GM18868 (cell line): ENCODE measurements around the gene FBXW12.
"Not testable (repeated sequence)": the region's sequence is repeated elsewhere in the genome, so short reads cannot be mapped to it uniquely, and the experiment has no call there.

ENCODE experiments used
- ATAC-seq: cut with Tn5 transposase; IDR thresholded peaks from one replicate; pipeline ENCODE4 v1.9.1; 2021; ENCODE audit warnings: mild to moderate bottlenecking, moderate library complexity; ENCODE audit not compliant: unreplicated experiment

The FBXW12 gene

DNA sequence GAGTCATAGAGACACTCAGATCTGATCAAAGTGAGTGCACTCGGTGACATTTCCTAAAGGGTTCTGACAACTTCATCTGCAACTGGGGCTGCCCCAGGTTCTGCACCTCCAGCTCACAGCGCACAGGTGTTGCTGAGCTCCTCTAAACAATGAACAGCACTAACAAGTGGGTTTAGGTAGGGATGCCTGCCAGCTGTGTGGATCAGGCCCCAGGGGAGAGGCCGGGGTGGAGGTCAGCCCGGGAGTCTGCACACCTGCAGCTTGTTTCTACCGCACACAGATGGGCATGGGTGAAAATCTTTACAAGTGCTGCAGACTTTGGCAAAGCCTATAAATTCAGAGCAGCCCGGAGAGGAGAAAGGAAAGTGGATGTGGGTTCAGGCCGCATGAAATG, 355 bp downstream of the FBXW12 start:
- ATAC-seq = no peak

DNA sequence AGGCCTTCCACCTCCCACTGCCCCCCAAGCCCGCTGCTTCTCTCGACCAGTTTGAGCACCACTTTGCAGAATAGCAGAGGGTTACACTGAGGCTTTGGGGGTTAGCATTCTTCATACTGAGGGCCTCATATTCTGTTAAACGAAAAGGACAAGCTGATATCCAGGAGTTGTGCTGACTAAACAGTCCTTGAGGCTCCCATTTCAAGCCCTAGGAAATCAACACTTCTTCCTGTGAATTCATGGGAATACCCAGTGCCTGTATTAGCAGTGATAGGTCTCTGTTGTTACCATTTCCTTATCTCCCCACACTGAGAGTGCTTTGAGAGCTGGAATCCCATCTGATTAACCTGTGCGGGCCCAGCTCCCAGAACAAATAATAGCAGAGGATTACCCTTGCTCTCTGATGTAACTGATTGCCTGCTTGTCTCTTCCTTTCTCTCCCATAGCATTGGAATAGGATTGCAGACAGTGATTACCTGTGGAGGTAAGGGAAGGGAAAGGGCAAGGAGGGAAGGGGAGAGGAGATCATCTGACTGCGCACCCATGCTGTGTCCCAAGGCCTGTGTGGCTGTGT, 930 bp downstream of the FBXW12 start:
- ATAC-seq = no peak

DNA sequence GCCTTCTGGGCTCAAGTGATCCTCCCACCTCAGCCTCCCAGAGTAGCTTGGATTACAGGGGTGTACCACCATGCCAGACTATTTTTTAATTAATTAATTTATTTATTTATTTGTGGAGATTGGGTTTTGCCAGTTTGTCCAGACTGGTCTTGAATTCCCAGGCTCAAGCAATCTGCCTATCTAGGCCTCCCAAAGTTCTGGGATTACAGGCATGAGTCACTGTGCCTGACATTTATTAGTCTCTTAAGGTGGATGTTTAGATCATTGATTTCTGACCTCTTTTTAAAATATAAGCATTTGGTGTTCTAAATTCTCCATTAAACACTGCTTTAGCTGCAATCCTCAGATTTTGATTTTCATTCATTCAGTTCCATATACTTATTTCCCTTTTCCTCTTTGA, 15.6 kb downstream of the FBXW12 start:
- no peak for ATAC-seq

DNA sequence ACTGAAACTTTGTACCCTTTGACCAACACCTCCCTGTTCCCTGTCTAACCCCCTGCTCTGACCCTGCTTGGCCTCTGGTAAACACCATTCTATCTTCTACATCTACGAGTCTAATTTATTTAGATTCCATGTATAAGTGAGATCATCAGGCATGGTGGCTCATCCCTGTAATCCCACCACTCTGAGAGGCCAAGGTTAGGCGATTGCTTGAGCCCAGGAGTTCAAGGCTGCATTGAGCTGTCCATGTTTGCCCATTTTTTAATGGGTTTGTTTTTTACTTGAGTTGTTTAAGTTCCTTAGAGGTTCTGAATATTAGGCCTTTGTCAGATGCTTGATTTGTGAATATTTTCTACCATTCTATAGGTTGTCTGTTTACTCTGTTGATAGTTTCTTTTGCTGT, 16.9 kb downstream of the FBXW12 start:
- no peak for ATAC-seq

DNA sequence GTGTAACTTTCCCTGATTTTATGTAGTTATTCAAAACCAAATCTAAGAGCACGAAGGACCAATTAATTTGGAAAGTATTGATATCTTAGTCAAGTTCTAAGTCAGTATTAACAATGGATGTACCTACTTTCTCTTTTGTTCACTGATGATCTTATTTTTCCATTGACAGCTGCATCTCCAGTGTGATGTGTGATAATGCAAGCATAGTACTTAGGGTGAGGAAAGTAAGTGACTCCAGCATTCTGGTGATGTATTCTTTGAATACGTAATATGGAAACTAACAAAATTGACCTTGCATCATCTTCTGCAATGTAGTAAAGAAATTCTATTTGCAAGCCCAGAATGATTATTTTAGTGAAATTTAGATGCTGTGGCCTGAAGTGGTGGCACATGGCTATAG, 22.4 kb downstream of the FBXW12 start:
- ATAC-seq = no peak

DNA sequence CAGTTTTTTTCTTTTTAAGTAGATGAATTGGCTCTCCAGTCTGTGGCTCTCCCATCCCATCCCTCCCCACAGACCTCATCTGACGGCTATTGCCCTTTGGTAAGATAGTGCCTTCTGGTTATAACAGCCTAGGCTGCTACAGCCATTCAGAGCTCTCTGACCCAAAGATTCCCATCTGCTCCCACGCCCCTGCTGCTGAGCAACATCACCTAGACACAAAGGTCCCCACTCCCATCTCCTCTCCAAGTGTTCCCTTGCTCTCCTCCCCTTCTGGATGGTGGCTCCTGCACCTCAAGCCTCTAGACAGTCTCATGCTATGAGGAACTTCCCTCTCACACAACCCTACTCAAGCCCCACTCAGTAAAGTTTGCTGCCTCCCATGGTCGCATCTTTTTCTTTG, 23.7 kb downstream of the FBXW12 start:
- ATAC-seq = no peak

DNA sequence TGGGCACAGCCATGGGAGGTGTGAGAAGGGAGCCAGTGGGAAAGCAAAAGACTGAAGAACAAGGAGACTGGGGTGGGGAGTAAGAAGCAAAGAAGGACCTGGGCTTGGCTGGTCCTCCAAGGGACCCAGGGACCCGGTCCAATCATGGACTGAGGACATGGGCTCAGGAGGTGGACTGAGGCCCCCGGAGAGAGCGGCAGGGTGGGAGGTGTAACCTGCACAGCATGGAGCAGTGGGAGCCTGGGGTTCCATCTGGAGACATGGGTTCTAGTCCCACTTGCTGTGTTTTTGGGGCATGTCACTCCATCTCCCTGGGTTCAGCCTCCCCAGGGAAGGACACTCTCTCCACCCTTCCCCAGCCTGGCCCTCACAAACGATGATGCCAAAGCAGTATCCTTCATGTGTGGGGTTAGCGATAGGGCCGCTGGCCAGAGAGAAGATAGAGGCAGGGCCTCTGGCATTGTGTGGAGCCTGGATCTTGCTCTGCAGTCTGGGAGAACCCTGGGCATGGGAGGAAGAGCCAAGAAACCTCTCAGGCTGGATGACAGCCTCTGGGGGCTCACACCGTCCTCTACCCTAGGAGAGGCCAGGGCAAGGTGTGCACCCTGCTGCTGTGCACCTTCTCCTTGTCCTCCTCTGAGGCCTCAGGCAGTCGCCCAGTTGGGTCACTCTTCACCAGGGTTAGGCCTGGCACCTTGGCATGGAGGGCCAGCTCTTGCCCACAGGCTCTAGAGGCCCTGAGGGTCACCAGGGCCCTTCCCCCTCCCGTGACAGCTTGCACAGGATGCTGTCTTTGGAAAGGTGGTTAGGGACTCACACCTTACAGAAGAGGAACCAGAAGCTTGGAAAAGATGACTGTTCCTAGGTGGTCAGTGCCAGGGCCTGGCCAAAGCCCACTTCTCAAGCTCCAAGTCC, 26.0 kb downstream of the FBXW12 start:
- ATAC-seq = no peak

DNA sequence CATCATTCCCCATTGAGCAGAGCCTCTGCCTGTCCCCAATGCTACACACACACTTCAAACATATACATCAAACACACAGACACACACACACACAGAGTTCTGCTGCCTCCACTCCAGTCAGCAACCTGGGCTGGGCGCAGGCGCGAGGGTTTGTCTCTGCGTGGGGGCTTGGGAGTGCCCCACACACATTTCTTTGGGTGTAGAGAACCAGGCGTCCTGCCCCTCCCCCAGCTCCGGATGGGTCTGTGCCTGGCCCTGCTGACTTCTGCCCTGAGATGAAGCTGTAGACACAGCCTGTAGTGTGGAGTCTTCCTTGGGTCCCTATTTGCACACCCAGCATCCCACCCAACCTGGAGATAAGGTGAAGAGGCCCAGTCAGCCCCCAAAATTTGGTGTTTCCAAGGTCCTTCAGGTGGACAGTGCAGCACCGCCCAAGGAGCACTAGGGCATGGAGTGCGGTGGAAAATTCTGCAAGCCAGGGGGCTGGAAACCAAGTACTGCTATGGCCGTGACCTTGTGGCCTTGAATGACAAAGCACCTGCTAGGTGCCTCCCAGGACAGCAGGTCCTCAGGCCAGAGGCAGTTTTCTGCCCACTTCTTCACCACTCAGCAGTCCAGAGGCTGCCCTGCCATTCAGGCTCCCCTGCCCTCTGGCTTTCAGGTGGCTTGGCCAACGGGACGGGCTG, 26.8 kb downstream of the FBXW12 start:
- ATAC-seq = no peak

DNA sequence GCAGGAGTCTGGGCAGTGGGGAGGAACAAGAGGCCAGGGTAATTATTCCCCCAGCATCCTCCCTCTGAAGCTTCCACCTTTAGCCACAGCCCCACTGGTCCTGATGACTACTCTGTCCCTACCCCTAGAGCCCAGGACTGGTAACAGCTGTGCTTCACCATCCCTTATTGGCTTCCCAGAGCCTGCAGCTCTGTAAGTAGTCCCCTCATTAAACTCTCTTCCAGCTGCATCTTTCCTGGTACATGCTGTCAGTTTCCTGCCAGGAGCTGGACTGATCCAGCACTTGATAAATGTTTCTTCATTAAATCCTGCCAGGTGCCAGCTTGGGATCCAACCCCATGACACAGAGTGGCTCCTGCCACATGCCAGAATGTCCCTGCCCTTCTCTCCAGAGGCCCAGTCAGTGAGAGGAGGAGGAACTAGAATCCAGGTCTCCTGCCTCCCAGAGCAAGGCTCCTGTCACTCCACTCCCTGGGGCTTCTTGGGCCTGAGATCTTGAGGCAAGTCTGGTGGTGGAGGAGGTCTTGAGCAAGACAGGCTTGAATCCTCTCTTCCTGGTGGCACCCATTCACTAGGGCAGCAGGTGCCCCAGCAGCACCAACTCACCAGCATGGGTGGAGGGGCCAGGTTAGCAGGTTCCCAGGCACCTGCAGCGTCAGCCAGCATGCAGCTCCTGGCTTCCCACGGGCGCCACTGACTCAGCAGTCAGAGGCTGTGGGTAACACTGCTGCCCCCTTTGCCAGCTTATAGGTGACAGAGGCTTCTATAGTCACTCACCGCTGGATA, 27.6 kb downstream of the FBXW12 start:
- ATAC-seq = no peak

DNA sequence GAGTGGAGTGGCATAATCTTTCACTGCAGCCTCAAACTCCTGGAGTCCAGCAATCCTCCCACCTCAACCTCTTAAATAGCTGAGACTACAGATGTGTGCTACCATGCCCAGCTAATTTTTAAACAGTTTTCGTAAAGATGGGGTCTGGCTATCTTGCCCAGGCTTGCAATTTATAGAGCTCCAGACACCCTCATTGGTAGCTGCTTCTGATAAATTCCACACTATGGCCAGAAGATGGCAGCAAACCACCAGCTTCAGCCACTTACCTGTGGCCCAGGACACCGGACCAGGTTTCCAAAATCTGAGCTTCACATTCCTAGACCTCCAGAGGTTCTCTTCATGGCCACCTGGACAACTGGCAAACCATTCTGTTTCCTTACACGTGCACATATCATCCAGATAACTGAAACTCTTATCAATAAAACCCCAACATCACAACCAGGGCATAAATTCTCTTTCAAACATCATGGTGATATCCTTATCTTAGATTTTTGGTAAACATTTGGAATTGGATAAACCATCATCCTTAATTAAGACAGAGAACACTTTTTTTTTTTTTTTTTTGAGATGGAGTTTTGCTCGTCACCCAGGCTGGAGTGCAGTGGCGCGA, 28.9 kb downstream of the FBXW12 start:
- no peak for ATAC-seq

DNA sequence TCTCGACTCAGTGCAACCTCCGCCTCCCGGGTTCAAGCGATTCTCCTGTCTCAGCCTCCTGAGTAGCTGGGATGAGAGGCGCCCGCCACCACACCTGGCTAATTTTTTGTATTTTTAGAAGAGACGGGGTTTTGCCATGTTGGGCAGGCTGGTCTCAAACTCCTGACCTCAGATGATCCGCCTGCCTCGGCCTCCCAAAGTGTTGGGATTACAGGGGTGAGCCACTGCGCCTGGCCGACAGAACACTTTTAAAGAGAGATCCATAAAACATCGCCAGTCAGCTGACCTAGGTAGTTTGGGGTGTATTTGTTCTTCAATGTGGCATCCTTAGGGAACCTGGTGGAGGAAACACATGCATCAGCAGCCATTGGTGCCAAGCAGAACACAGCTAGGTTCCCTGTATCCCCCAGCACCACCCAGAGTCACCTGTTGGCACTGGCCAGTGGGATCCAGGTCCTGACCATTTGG, 29.4 kb downstream of the FBXW12 start:
- not testable (repeated sequence) for ATAC-seq

DNA sequence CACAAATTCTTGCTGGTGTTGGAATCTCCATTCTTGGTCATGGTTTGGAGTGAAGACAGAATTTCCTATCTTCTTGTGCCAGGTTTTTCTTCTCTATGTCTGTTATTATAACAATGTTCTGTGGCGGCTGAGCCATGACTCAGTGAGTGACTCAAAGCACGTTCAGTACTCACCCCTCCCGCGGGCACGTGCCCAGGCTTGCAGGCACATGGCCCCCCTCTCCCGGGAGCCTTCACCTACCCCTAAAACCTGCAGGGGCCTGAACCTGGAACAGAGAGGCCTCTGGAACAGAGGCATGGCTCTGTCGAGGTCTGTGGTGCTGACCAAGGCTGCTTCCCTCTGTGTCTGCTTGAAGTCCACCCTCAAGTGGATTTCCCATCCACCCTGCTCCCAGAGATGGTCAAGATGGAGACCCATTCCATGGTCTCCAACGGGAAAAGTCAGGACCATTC, 30.3 kb downstream of the FBXW12 start:
- no peak for ATAC-seq

DNA sequence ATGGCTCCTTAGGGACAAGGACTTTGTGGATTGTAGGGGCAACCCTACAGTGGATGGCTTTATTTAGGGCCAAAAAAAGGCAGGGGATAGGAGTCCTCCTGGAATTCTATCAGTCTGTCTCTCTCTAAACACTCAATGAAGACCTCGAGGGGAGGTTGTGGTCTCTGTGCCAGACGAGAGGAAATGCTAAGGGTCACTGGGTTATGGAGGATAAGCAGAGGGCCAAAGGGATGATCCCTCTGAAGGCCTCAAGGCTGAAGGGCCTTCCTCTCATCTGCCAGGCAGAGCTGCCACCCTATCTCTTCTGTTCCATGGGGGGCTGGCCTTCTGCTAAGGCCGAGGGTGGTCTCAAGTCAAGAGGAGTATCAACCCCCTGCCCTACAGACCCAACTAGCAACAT, 30.9 kb downstream of the FBXW12 start:
- no peak for ATAC-seq

DNA sequence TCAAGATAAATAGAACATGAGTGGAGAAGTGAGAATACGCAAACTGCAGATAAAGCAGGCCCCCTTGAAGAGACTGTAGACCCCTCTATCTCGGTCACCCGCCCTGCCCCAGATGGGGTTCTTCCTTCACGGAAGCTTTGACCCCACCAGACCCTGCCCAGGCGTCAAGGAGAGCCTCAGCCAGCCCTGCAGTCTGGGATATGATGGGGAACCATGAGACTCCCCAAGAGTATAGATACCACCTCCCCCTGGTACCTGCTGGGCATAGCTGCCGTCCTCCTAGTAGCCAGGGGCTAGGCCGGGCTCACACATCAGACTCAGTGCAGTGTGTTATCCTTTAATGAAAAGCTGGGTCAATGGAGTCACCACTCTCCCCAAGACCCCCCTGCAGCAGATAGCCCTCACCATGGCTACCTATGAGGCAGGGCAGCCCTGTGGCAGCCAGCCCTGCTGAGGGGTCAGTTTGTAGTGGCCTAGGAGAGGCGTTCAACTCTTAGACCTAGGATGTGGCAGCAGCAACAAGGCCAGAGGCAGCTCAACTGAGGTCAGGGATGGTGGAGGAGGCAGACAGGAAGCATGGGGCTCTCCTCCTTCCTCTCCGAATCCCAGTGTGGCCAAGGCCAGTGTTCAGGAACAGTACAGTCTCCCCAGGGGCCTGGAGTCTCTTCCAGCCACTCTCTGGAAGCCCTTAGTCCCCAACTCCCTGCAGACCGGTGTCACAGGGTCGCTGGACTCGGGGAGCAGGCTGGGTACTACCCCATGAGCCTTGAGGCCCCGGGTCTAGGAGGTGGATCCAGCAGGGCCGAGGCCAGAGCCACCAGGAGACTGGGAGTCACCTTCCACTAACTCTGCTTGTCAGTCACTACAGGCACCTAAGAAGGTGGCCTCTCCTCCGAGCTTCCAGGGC, 31.8 kb downstream of the FBXW12 start:
- no peak for ATAC-seq

DNA sequence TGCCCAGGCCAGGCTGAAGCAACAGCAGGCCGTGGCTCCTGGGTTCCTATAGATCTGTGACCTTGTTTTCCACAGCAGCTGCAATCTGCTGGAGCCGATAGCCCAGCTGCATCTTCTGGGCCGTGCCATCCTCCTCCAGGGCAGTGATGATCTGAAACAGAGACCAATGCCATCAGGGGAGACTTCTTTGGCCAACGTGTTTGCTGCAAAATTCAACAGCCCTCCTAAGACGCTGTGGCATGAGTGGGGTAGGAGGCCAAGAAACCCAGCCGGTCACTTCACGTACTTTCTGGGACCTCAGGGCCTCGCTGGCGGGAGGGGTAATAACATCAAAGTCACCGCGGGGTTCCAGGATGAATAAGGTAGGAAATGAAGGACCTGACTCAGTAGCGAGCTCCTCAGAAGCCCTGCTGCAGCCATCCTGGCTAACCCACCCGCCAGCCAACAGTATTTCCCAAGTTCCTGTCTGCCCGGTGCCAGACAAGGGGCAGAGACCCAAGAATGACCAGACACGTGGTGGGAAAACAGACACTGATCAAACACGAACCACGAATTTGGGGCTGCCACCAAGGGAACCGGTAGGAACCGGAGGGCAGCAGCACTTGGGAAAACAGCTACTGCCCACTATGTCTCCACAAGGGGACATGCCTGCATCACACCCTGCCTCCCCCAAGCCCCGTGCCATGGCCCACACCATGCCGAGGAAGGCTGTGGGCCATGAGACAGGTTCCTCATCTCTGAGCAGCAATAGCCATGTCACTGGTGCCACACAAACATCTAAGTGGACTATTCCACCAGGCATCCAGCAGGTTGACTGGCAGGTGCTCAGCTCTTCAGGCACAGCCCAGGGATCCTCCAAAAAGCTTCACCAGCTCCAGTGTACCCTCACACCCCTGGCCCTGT, 32.7 kb downstream of the FBXW12 start:
- ATAC-seq = no peak

DNA sequence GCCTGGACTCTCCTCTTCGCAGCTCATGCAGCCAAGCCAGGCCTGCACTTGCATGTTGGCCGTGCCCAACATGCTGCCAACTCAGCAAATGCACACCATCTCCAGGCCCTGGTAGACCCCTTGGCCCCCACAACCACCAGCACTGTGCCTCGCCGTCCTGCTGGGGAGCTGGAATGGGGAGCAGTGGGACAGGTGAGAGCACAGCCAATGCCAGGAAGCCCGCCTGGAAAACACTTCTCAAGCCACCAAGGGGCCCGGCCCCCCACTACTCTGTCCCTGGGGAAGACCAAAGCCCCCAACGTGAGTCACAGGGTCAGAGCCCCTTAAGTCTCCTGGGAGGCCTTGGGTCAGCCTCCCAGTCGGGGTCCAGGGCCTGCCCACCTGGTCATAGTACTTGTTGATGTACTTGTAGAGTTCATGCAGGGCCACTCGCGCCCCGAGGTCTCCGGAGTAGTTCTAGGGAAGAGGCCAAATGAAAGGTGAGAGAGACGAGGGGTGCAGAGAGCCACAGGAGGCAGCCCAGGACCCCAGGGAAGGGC, 33.4 kb downstream of the FBXW12 start:
- ATAC-seq = no peak

DNA sequence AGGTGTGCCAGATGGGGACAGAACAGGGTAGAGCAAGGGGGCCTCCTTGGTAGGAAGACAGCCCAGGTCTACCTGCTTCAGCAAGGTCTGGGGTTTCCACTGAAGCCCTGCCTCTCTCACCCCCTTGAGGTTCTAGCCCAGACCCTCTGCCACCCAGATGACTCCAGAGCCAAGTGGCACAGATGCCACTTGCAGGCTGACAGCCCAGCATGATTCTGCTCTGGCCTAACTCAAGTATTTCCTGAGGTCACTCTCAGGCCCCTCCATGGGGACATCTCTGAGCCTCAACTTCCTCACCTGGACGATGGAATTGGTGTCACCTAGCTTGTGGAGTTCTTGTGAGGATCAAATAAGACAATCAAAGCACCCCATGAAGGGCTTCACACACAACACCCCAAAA, 34.0 kb downstream of the FBXW12 start:
- ATAC-seq = no peak
